GM19452 (cell line): Measurements from ENCODE around the gene ALDH1L1.
"Not testable (repeated sequence)": the region's sequence is repeated elsewhere in the genome, so short reads cannot be mapped to it uniquely, and the experiment has no call there.

Experiments used
- ATAC-seq: cut with Tn5 transposase; IDR thresholded peaks from one replicate; pipeline ENCODE4 v1.9.1; 2021; ENCODE audit not compliant: unreplicated experiment

Gene ALDH1L1

GRCh38 chr3:126085841-126086240 is 94.5 kb downstream of the ALDH1L1 start:
- no peak for ATAC-seq

GRCh38 chr3:126085276-126085675 is 95.1 kb downstream of the ALDH1L1 start:
- ATAC-seq = no peak

DNA sequence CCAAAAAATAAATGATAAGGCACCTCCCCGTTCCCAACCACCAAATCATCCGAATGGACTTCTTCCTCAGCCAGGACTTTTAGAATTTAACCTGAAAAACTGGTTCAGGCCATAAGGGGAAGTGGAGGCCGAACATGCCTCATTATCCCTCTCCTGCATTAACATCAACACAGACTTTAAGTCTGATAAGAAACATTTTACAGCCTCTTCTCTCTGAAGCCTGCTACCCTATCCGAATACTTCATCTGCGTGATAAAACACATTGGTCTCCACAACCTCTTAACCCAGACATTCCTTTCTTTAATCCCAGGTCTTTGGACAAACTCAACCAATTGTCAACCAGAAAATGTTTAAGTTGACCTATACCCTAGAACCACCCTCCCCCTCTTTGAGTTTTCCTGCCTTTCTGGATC is 95.6 kb downstream of the ALDH1L1 start:
- ATAC-seq = no peak

GRCh38 chr3:126083913-126084767 is 96.2 kb downstream of the ALDH1L1 start, which contains the start of gene SLC41A3:
TSS of gene SLC41A3 (minus strand) at chr3:126084124. CDS start at chr3:126068219, 15,905 bp downstream.
- peak; percentile 94 for ATAC-seq

- ATAC-seq = peak; percentile 41
Observed at GRCh38 chr3:126083511-126083912, 96.9 kb downstream of the ALDH1L1 start.

GRCh38 chr3:126083138-126083445 is 97.3 kb downstream of the ALDH1L1 start:
- no peak for ATAC-seq

DNA sequence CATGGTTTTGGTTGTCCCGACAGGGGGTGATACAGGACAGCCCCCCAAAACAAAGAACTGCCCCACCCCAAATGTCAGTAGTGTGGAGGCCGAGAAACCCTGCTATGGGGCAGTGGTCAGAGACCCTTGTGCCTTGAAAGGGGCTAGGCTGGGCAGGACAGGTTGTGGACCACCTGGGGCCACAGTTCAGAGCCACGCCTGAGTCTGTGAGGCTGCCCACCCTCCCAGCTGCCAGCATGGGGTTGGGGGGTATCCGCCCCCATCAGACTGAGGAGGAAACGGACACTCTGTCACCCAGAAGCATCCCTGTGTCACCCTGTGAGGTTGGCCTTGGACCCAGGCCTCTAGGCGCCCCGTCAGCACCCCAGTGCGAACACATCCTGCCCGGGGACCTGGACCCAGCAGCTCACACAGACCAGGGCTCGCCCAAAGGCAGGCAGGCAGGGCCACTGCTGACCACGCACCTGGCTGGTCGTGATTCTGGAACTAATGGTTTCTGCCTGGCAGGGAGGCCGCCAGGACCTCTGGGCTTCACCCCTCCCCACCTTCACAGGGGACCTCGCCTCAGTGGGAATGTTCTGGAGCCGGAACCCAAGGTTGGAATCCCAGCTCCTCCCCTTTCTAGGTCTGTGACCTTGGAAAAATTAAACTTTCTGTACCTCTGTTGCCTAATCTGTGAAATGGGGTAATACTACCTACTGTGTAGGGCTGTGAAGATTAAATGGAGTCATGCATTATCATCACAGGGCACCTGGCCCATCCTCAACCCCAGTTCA is 97.8 kb downstream of the ALDH1L1 start:
- no peak for ATAC-seq

GRCh38 chr3:126081618-126082361 is 98.6 kb downstream of the ALDH1L1 start:
- no peak for ATAC-seq

DNA sequence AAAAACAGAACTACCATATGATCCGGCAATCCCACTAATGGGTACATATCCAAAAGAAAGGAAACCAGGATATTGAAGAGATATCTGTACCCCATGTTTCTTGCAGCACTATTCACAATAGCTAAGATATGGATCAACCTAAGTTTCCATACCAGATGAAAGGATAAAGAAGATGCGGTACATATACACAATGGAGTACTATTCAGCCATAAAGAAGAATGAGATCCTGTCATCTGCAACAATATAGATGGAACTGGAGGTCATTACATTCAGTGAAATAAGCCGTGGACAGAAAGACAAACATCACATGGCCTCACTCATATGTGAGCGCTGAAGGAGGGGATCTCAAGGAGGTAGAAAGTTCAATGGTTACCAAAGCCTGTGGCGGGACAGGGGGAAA is 99.4 kb downstream of the ALDH1L1 start:
- no peak for ATAC-seq

- ATAC-seq = no peak
Observed at GRCh38 chr3:126078866-126079265, 101.5 kb downstream of the ALDH1L1 start.

GRCh38 chr3:126077754-126078153 is 102.6 kb downstream of the ALDH1L1 start:
- no peak for ATAC-seq

GRCh38 chr3:126076140-126076539 is 104.2 kb downstream of the ALDH1L1 start:
- ATAC-seq = no peak

DNA sequence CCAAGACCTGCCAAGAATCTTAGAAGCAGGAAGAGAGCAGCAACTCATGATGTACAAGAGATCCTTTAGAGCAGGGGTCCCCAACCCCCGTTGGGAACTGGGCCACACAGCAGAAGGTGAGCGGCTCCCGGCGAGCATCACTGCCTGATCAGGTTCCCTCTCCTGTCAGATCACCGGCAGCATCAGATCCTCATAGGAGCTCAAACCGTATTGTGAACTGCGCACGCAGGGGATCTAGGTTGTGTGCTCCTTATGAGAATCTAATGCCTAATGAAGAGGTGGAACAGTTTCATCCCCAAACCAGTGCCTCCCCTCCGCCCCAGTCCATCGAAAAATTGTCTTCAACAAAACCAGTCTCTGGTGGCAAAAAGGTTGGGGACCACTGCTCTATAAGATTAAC is 110.2 kb downstream of the ALDH1L1 start:
- ATAC-seq = no peak

DNA sequence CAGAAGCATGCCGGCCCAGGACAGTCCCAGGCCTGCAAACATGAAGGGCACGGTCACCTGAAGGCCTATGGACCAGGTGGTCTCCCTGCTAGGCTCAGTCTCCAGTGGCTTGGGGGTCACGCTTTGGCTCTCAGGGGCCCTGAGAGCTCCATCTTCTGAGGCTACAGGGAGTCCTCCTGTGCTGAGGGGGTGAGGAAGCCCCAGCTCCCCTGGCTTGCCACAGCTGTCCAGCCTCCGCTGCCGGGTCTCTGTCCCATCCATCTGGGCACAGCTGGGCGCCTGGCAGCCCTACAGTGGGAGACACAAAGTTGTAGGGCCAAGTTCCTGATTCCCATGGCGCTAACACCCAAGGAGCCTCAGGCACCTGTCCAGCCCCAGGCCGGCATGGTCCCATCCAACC is 112.4 kb downstream of the ALDH1L1 start:
- ATAC-seq = no peak

DNA sequence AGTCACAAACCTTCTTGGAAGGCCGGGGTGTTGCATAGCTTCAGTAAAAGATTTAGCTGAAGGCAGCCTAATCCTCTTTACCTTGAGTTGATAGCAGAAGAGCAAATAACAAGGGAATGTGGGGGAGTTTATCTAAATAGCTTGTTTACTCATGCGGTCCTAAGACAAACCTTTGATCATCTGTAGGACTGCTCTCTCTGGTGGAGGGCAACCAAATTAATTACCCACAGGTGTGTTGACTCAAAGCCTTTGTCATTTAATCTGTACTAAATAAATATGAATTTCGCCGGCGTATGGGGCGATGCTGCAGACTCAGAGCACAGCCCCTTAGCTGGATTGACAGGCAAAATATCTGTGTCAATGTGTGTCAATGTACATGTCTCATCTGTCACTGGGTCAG is 113.7 kb downstream of the ALDH1L1 start:
- not testable (repeated sequence) for ATAC-seq

- ATAC-seq = no peak
Observed at GRCh38 chr3:126065876-126066275, 114.5 kb downstream of the ALDH1L1 start.

- ATAC-seq = no peak
Observed at GRCh38 chr3:126064627-126065258, 115.6 kb downstream of the ALDH1L1 start.

DNA sequence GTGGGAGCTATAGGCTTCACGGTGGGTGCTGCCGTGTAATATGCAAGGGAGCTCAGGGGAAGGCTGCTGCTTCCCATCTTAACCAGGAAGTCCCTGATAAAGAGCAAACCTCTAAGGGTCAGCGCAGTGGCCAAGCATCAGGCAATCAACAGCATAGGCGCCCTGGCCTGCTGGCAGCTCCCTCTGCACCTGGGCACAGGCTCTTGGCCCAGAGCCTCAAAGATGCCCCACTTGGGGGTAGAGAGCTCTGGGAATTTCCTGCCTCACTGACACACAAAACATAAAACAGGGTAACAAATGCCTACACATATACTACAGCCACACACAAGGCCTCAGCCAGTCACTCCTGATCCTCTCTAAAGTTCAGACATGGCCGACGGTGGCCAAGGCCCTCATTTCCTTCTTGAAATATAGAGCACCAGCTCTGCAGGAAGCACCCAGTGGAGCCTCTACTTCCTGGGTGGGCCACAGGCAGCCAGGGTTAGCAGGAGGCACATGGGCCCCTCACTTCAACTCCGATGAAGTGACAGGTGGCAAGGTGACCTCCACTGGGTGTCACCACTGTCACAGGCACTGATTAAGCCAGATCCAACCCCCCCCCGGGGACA is 116.9 kb downstream of the ALDH1L1 start:
- no peak for ATAC-seq

DNA sequence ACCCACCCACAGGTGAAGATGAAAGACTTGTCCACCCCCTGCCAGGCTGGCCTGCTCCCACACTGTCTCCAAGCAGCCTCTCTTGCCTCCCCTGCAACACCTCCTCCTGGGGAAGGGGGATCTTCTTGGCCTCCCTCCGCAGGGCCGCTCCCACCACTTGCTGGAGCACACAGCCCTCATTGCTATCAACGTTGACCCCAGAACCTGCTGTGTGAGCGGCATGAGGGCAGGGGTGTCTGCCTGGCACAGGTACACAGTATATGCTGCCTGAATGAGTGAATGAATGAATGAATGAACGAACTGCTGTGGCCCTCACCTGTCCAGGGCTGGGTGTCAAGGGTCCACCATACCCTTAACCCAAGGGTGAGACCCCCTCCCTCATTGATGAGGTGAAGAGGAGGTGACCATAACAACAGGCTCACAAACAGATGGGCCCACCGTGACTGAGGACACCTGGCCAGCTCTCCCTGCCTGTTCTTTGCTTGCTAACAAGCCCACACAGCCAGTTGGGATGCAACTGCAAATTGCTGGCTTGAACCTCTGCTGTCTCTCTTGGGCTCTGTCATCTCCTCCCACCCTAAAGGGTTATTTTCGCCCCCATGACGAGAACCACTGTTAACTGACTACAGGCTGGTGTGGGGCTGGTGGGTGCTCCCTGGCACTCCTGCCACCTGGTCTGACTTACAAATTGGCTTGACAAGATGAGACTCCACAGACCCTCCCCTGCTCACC is 118.9 kb downstream of the ALDH1L1 start:
- ATAC-seq = no peak

DNA sequence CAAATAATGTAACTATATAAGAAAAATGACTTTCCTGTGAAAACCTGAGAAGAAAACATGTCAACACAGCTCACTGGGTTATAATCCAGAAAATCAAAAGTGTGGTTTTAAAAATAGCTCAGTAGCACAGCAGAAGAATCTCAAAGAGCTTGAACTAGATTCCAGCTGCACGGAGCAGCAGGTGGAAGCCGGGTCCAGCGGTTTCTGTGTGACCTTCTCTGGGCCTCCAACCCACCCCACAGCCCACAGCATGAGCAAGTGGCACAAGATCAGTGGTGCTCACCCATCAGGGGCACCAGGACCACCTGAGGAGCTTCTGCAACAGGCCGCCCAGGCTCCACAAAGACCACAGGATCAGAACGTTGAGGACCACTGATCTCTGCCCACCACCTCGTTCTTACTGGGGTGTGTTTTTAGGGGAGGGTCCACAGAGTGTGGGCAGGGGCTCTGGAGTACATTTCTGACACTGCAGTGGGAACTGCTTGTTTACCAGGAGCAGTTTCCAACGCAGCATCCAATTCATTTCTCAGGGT is 119.7 kb downstream of the ALDH1L1 start:
- ATAC-seq = no peak
